ENCODE results near the gene FOXC2.

Gene FOXC2

DNA sequence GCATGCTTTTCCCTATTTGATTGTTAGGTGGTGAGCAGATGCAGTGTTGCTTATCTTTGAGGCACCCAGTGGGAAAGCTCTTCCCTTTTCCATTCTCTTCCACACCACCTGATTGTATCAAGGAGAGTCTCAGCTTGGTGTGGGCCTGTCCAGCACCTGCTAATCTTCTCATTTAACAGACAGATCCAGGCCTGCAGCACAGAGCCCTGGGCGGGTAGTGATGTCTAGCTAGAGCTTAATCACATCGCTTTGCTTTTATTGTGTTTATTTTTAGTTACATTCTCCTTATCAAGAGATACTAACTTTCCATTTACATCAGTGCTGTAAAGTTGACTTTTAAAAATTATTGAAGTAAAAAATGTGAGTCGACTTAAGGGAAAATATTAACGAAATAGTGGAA lies 35.9 kb downstream of the FOXC2 start:
- Histone ChIP-seq H3K4me3 (ENCODE audit: low read depth, low read length) (no peak overlapping the region), H3K27ac (no peak overlapping the region), H3K27me3 (ENCODE audit: insufficient read depth, low read depth, severe bottlenecking) (no peaks in the 10 kb centered on the region), H3K36me3 (no peaks in the 10 kb centered on the region), H3K9me3 (ENCODE audit: severe bottlenecking) (no peaks in the 10 kb centered on the region)
- TF ChIP-seq, protein P1, sequence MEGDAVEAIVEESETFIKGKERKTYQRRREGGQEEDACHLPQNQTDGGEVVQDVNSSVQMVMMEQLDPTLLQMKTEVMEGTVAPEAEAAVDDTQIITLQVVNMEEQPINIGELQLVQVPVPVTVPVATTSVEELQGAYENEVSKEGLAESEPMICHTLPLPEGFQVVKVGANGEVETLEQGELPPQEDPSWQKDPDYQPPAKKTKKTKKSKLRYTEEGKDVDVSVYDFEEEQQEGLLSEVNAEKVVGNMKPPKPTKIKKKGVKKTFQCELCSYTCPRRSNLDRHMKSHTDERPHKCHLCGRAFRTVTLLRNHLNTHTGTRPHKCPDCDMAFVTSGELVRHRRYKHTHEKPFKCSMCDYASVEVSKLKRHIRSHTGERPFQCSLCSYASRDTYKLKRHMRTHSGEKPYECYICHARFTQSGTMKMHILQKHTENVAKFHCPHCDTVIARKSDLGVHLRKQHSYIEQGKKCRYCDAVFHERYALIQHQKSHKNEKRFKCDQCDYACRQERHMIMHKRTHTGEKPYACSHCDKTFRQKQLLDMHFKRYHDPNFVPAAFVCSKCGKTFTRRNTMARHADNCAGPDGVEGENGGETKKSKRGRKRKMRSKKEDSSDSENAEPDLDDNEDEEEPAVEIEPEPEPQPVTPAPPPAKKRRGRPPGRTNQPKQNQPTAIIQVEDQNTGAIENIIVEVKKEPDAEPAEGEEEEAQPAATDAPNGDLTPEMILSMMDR (IDR thresholded peaks at IDR 0.05; ENCODE audit: low read depth, low read length) = no peak
- DNase-seq = no peak

DNA sequence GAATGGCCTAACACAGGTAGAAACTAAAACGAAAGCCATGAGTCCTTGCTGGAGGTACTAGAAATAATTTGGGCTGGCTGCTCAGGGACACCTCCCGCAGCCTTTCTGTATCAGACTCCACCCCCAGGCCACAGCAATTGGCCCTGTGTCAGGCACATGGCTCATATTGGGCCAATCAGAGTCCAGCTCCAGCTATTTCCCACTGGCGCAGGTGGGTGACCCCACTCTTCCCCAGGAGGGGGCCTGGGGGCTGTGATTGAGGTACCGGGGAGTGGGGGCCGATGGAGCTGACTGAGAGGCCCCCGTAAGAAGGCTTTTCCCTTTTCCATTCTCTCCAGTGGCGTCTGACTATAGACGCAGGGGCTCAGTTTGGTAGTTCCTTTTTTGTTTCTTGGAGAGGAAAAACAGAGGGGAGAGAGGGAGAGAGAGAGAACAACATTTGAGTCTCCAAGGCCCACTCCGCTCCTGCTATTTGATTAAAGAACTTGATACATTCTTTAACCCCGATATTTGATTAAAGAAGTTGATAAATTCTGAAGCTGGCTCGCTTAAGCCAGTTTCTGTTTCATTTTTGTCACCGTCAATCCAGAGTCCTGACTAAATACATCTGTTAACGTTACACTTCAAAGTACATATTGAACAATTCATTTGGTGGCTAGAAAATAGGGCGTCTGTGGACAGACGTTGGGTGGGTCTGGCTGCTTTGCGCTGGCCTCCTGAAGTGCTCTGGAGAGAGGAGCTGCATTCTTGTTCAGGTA lies 38.0 kb downstream of the FOXC2 start:
- TF ChIP-seq, protein P1 (IDR thresholded peaks at IDR 0.05; ENCODE audit: low read depth, low read length) = no peak
- Histone ChIP-seq H3K27ac (no peak overlapping the region), H3K36me3 (no peaks in the 10 kb centered on the region), H3K27me3 (ENCODE audit: insufficient read depth, low read depth, severe bottlenecking) (no peaks in the 10 kb centered on the region), H3K4me3 (ENCODE audit: low read depth, low read length) (no peak overlapping the region), H3K9me3 (ENCODE audit: severe bottlenecking) (no peaks in the 10 kb centered on the region)
- no peak for DNase-seq

DNA sequence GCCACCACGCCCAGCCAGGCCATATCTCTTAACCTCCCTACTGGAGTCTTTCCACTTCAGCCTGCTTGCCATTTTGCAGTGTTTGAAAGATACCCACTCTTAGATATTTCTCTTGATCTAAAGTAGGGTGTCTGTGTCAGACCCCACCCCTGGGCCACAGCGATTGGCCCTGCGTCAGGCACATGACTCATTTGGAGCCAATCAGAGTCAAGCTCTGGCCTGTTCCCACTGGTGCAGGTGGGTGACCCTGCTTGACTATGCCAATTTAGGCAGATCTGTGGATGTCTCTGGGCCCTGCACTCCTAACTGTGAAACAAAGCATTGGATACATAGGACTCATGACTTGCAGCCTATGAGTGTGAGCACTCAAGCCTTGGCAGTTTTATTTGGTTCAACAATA lies 39.3 kb downstream of the FOXC2 start:
- Histone ChIP-seq H3K9me3 (ENCODE audit: severe bottlenecking) (no peaks in the 10 kb centered on the region), H3K4me3 (ENCODE audit: low read depth, low read length) (no peak overlapping the region), H3K36me3 (no peaks in the 10 kb centered on the region), H3K27me3 (ENCODE audit: insufficient read depth, low read depth, severe bottlenecking) (no peaks in the 10 kb centered on the region), H3K27ac (no peak overlapping the region)
- no peak for DNase-seq
- TF ChIP-seq, protein P1 (IDR thresholded peaks at IDR 0.05; ENCODE audit: low read depth, low read length) = no peak

DNA sequence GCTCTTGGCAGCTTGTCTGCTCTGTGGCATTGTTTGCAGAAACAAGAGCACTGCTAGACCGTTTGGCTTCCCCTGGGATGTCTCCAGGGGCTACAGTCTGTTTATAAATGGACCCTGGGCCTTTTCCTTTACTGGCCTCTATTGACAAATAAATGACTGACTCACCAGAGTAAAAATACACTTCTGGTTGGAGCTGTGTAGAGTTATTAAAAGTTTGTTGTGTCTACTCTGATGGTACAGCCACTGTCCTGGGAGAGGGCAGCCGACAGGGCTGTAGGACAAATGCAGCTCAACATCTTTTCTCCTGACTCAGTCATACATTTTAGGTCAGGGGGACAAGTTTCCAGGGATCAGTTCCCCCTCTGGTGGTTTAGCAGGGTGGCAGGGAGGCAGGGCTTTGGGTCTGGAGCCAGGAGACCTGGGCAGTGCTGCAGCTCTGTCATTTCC lies 41.7 kb downstream of the FOXC2 start:
- DNase-seq = no peak
- Histone ChIP-seq H3K27ac (no peak overlapping the region), H3K36me3 (no peaks in the 10 kb centered on the region), H3K9me3 (ENCODE audit: severe bottlenecking) (no peaks in the 10 kb centered on the region), H3K4me3 (ENCODE audit: low read depth, low read length) (no peak overlapping the region), H3K27me3 (ENCODE audit: insufficient read depth, low read depth, severe bottlenecking) (no peaks in the 10 kb centered on the region)
- TF ChIP-seq, protein P1 (IDR thresholded peaks at IDR 0.05; ENCODE audit: low read depth, low read length) = no peak

DNA sequence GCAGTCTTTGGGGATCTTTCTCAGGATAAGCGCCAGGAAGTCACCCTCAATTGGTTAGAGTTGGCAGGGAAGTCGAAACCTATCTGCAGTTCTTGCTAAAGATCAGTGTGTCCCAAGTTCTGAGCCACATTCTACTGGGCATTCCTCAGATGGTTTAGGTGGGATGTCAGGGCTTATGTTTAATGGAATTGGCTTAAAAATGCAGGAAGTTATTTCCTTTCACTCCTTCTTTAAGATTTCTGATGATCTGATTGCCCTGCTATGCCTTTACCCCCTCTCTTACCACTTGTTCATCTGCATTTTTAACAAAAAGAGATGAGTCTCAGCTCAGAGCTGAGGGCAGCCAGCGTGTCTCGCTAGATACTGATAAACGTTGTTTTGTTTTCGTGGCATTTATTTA lies 42.5 kb downstream of the FOXC2 start:
- TF ChIP-seq, protein P1 (IDR thresholded peaks at IDR 0.05; ENCODE audit: low read depth, low read length) = no peak
- no peak for DNase-seq
- no peaks in the 10 kb centered on the region for H3K27me3 ChIP-seq (ENCODE audit: insufficient read depth, low read depth, severe bottlenecking)
- H3K9me3 ChIP-seq (ENCODE audit: severe bottlenecking) = no peaks in the 10 kb centered on the region
- H3K27ac ChIP-seq = no peak overlapping the region
- H3K4me3 ChIP-seq (ENCODE audit: low read depth, low read length) = no peak overlapping the region
- no peaks in the 10 kb centered on the region for H3K36me3 ChIP-seq

DNA sequence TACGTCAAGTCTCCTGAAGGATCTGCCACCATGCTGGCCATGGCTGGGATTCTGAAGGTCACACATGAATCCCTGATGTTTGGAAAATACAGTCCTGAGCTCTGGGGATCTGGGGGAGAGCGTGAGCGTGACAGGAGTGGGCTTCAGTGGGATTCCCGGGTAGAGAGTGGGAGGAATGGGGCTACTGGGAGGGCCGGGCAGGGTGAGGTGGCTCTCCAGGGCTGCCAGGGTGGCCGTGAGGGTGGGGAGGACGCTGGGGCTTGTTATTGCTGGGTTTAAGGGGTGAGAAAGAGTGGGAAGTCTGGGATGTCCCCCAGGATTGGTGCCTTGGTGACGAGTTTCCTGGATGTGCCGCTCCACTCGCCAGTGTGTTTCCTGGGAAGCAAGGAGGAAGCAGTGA lies 43.0 kb downstream of the FOXC2 start:
- H3K27ac ChIP-seq = no peak overlapping the region
- no peaks in the 10 kb centered on the region for H3K27me3 ChIP-seq (ENCODE audit: insufficient read depth, low read depth, severe bottlenecking)
- H3K4me3 ChIP-seq (ENCODE audit: low read depth, low read length) = no peak overlapping the region
- H3K9me3 ChIP-seq (ENCODE audit: severe bottlenecking) = no peaks in the 10 kb centered on the region
- no peaks in the 10 kb centered on the region for H3K36me3 ChIP-seq
- DNase-seq = no peak
- TF ChIP-seq, protein P1 (IDR thresholded peaks at IDR 0.05; ENCODE audit: low read depth, low read length) = no peak

Measured in WERI-Rb-1 (cell line).